C4-2B (cell line): ENCODE data around the gene OPN5.

Experiments
- CTCF ChIP-seq: fragments of 450-650 bp; conservative IDR thresholded peaks from 2 replicates; pipeline ENCODE4 v1.5.1; 2017; ENCODE audit warnings: mild to moderate bottlenecking
- ZFX ChIP-seq: fragments of 450-650 bp; IDR thresholded peaks from 2 replicates; pipeline ENCODE4 v1.6.1; 2017

DNA sequence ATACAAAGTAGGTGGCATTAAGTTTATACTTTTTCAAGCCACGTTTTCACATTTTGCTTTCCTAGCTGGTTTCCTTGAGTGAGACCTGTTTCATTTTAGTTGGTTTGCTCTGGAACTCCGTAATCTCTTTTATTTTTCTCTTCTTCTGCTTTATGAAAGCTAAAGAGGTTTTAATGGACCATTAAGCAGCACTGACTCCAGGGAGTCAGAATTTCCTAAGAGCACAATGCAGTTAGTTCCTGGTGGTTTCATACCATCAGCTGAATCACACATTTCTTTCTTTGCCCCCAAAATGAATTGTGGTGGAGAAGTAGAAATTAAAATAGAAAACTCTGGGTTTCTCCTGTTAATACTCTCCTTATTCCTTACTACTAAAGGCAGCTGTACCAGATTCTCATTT, 3.4 kb downstream of the OPN5 start:
- TF ChIP-seq CTCF (no peak), ZFX (no peak)
